ENCODE results near the gene RBMS3.
"Not testable (repeated sequence)": the region's sequence is repeated elsewhere in the genome, so short reads cannot be mapped to it uniquely, and the experiment has no call there.

RBMS3 gene

DNA sequence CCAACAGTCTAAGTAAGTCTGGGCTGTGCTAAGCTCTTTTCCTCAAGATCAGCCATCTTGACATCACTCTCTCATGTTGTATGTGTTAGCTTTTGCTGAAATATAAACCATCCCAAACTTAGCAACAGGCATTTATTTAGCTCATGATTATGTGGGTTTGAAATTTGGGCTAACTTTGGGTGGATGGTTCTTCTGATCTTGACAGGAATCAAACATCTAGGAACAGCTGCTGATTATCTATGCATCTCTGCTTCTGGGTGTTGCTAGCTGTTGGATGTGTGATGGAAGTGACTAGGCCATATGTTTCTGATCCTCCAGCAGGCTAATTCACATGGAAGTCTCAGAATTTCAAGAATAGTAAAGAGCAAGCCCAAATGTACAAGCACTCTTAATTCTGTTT is 710.3 kb downstream of the RBMS3 start:
- DNase-seq: no peak

DNA sequence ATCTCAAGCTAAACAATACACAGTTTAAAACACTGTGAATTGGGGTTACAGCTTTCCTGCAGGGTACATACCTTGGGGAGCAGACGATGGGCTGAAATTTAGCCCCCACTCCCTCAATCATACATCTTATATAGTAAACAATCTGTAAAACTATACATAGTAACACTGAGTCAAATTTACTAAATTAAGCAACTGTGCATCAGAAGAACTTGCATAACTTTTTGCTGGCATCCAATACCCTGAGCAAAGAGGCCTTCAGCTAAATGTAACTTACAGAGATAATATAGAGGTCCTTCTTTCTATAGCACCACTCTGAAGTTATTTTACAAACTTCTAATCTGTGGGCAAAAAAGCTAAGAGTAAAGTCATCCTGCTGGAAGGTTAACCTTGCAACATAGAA is 721.9 kb downstream of the RBMS3 start:
- DNase-seq: no peak

DNA sequence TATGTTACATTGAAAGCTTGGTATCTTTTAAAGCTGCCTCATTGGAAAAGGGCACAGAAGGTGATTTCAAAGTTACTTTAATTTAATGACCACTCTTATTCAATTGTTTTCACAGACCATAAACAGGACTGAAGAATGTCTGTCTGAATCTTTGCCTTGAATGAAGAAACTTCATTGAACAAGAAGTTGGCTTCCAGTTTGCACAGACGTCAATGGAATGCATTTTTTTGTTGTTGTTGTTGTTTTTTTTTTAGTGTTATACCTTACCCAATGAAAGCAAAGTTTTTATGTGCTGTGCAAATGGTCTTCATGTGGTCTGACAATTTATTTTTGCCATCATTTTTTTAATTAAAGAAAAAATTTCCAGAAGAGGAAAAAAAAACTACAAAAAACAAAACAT is 722.9 kb downstream of the RBMS3 start:
- DNase-seq: no peak

DNA sequence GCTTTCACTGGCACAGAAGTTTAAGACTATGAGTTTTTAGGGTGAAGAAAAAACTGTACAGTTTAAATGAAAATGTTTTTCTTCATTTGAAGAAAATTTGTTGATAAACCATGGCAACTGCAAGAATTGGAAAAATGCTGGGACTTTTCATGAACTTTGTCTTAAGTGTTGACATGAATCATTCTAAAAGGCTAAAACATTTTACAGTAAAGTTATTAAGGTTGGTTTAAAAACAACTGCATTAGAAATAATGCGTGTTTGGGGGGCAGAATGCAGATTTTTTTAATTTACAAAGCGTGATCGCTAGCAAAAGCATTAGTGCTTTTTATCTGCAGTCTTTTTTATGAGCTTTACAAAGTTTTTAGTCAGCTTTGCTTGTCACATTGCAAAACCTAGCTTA is 723.6 kb downstream of the RBMS3 start:
- no peak for DNase-seq

DNA sequence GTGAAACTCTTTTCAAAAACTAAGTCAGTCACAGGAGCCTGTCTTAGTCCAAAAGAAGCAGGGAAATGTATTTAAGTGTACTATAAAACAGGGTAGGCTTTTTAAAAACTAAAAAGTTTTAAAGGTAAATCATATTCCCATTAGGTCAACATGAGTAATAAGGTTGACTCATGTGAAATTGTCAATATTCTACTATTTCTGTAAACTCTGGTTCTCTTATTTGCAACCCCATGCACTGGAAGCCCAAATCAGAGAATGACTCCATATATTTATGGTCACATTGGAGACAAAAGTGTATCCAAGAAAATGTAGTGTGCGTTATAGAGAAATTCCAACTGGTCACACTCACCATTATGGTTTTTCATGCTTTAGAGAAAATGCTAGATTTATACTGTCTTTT is 725.2 kb downstream of the RBMS3 start:
- DNase-seq: no peak

DNA sequence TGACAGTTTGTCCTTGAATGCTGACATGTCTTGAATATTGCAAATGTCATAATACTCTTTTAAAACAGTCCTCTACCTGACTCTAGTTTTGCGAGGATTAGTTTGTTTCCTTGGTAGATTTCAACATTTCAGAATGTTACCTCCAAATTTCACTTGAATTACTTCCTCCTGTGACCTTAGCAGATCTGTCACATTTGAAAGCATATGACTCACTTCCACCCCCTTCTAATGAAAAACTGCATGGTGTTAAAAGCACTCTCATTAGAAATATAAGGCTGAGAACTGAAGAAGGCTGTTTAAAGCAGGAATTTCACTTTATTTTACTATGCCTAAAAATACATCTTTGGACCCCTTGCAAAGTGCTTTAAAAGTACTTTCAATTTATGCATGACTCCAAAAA is 726.8 kb downstream of the RBMS3 start:
- no peak for DNase-seq

DNA sequence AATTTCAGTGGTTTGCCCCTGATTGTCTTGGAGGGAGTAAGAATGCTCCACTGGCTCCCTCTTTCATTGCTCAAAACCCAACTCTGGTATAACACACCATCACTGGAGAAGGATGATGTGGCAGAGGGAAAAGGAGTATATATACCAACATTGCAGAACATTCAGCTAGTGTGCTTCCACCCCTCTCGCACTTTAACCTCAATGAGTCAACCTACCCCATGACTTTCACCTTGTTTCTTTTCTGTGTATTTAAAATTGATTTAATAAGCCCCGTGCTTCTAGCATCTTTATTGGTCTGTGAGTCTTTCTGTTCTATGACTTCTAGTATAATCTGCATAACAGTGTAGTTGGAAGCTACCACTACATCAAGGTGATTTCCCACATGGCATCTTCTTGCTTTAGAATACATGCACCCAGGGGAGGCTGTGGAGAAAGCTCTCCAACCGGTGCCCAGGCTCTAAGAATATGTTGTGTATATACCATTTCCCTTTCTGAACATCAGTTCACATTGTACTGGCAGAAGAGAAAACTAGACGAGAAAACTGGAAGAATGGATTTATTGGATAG is 730.4 kb downstream of the RBMS3 start:
- no peak for DNase-seq

DNA sequence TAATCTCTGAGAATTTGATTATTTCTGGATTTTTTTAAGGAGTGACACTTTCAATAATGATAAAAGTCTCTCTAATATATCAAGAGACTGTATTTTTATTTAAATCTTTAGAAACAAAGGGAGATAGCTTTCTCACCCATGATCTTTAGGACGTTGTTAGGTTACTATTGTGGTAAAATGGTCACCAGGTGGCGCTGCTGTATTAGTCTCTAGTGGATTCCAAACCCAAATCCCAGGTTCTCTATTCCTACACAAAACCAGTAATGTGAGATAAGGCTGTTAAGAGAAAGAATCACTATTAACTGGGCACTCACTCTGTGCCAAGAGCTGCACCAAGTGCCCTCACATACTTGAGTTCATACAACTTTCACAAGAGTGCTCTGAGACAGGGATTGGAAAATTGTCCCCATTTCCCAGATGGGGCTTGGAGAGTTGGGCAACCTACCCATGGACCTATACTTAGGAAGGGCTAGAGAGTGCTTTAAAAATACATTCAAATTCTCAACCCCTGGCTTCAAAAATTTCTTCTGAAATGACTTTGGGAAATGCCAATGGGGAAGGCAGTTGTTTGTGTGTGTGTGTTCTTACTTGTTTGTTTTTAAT is 732.2 kb downstream of the RBMS3 start:
- peak; percentile 36 for DNase-seq

DNA sequence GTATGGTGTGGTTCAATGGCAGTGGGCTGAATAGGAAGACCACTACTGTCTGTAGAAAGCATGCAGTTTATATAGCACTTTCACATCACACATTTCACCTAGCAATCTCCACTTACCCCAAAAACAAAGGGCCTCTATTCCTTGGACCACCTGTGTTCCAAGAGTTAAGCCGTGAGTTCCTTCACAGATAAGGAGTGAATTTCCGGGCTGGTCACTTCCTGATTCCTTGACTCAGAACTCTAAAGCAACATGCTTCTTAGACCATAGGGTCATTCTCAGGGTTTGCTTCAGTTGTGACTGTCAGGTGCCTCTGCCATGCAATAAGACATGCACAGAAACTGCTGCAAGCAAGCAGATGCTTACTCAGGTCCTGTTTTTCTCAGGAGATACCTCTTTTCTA is 737.0 kb downstream of the RBMS3 start:
- DNase-seq: no peak

DNA sequence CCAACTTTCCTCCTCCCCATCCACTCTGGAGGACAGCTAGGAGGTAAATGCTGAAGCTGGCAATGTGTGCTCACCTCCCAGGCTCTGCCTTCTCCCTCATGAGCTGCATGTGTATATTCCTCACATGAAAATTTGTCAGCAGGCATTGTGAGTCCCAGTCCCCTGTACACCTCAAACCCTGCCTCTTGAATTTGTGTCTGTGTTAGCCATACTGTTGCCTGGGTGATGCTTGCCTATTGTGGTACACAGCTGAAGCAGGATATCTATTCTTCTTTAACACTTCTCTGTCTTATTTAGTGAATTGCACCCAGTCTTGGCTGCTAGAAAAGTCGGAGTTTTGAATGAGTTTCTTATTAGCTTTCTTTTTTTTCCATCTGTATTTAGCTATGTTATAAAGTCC is 739.5 kb downstream of the RBMS3 start:
- DNase-seq: no peak

DNA sequence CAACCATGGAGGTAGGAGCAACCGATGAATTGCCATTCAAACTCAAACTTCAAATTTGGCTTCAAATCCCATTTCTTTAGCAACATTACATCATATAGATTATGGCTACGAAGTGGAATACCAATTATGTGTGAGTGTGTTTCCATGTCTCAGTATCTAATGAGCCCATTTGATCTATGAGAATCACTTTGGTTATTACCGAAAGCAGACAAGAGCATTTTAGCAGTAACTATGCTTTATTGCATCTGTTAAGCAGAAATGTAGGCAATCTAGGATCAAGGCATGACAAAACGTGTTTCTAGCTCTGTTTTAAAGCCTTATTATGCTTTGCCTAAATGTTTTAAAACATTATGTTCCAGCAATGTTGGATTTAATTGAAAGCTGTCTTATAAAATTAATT is 743.6 kb downstream of the RBMS3 start:
- no peak for DNase-seq

DNA sequence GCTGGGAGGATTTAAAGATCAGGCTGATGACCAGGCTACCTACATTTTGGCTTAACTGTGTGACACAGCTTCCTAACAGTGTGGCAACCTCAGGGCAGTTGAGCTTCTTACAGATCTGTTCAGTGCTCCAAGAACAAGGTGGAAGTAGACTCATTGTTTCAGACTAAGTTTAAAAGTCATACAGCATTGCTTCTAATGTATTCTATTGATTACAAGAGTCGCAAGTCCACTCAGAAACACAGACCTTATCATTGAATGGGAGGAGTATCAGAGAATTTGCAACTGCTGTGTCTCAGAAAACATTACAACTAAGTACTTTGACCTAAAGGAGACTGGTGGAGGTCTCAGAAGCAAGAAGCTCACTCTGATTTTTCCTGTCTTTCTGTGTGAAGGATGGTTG is 746.0 kb downstream of the RBMS3 start:
- no peak for DNase-seq

DNA sequence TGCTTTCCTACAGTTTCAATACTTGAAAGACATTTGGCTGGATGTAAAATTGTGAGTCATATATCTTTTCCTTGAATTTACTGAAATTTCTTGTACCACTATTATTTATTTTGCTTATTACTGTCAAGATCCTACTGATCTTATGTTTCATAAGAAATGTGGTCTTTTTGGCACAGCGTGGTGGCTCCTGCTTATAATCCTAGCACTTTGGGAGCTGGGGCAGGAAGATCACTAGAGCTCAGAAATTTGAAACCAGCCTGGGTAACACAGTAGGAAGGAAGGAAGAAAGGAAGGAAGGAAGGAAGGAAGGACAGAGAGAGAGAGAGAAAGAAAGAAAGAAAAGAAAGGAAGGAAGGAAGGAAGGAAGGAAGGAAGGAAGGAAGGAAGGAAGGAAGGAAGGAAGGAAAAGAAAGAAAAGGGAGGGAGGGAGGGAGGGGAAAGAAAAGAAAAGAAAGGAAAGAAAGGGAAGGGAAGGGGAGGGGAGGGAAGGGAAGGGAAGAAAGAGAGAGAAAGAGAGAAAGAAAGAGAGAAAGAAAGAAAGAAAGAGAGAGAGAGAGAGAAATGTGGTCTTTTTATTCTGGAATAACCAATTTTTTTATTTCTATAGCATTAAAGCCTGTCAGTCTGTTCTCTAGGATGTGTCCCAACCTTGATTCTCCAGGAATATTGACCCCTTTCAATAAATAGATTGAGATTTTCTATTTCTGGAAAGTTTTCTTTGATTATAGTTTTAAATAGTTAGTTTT is 753.5 kb downstream of the RBMS3 start:
- no peak for DNase-seq

DNA sequence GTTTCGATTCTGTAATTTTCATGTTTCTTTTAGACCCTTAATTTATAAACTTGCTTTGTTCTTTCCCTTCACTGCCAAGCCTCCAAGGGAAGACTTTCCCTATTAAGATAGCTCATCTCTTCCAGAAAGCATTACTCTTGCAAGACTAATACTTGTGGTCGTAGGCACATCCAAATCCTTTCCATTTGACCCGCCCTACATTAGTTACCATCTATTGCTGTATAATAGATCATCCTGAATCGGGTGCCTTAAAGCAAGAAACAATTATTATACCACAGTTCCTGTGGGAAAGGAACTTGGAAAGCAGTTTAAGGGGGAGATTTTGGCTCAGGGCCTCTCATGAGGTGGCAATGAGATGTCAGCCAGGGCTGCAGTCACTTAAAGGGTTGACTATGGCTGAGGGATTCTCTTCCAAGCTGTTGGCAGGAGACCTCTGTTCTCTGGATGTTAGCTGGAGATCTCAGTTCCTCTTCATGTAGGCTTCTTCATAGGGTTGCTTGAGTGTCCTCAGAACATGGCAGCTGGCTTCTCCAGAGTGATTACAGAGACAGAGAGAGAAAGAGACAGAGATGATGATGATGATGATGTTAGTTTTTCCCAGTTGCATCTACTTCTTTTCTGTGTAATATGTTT is 755.2 kb downstream of the RBMS3 start:
- DNase-seq: no peak

DNA sequence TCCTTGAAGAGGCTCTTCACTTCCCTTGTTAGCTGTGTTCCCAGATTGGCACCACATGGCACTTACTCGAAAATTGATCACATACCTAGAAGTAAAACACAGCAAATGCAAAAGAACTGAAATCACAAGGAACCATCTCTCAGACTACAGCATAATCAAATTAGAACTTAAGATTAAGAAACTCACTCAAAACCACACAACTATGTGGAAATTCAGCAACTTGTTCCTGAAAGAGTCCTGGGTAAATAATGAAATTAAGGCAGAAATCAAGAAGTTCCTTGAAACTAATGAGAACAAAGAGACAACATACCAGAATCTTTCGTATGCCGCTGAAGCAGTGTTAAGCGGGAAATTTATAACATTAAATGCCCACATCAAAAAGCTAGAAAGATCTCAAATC is 759.3 kb downstream of the RBMS3 start:
- no peak for DNase-seq

DNA sequence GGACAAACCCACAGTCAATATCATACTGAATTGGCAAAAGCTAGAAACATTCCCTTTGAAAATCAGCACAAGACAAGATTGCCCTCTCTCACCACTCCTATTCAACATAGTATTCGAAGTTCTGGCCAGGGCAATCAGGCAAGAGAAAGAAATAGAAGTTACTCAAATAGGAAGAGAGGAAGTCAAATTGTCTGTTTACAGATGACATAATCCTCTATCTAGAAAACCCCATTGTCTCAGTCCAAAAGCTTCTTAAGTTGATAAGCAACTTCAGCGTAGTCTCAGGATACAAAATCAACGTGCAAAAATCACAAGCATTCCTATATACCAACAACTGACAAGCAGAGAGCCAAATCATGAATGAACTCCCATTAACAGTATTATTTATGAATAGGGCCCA is 760.6 kb downstream of the RBMS3 start:
- not testable (repeated sequence) for DNase-seq

DNA sequence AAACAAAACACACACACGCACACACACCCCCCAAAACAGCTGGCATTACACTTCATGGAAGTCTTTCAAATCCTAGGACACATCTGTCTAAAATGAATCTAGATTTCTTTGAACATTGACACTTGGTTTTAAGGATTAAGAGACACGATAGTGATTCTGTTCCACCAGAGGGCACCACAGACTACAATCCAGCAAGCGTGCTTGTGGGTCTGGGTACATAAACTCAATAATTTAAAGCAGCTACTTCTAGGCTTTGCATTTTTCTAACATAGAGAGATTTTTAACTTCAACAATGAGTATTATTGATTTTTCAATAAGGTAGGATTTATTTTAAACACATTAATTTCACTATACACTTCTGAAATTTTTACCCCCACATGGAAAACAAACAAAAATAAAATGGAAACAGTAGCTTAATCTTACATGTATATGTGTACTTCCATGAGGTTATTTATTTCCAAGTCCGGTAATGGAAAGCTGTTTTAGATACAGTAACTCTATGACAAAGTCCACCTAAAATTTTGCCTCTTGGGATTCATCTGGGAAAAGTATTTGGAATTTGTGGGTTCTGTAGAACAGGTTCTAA is 761.5 kb downstream of the RBMS3 start:
- peak; percentile 56 for DNase-seq

DNA sequence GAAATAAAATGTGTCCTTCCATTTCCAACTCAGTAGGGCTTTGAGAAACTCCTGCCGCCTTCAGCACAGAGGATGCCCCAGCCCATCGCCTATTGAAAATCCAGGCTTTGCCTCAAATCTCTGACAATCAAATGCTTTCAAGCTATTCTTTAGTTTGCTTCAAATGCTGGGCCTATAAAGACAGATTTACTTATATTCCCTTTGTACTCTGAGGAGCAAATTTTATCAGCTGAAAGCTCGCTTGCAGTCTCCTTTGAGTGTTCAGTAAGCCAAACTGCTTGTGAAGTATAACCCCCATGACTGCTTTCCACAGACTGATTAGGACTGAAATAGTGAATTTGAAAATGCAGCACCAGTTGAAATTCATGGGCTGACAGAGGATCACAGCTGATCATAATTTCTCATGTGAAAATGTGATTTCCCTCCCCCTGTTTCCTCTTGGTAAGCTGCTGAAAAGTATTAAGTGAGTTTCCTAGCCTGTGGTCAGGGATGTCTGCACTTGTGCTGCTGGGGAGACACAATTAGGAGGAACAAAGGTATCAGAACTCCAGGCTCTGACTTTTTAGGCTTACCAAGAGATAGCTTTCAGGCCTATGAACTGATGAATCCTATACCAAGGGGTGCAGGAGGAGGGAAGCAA is 762.2 kb downstream of the RBMS3 start:
- no peak for DNase-seq

DNA sequence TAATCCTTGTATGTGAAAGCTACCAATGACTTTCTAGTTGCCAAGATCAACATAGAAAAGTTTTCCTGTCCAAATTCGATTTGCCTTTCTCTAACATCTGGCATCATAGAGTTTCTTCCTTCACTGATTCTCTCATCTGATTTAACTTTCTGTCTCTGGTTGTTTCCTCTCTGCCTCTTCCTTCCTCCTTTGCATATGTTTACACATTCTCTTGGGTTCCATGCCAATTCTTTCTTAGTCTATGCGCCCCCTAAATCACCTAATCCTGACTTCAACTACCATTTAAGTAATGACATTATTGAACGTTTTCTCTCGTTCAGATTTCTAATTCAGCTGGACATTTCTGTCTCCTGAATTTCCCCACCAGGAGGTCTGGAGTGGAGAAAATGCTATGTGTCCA is 763.6 kb downstream of the RBMS3 start:
- no peak for DNase-seq

DNA sequence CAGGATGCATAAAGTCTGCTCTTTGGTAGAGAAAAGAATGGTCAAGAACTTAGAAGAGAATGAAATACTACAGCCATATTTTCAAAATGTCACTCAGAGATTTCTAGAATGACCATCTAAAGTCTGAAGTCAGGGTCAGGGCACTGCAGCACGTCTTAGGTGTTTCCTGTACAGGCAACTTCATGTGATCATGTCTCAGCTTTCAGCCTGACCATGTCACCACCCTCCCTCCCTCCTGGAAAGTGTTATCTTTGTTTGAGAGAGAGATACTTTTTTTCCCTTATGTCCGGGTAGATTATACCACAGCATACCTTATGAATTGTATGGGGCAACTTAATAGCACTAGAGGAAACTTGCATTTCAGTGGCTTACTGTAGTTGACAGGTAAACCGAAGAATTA is 767.6 kb downstream of the RBMS3 start:
- no peak for DNase-seq

DNA sequence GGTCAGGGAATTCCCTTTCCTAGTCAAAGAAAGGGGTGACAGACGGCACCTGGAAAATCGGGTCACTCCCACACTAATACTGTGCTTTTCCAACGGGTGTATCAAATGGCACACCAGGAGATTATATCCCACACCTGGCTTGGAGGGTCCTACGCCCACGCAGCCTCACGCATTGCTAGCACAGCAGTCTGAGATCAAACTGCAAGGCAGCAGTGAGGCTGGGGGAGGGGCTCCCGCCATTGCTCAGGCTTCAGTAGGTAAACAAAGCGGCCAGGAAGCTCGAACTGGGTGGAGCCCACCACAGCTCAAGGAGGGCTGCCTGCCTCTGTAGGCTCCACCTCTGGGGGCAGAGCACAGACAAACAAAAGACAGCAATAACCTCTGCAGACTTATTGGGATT is 769.2 kb downstream of the RBMS3 start:
- not testable (repeated sequence) for DNase-seq

DNA sequence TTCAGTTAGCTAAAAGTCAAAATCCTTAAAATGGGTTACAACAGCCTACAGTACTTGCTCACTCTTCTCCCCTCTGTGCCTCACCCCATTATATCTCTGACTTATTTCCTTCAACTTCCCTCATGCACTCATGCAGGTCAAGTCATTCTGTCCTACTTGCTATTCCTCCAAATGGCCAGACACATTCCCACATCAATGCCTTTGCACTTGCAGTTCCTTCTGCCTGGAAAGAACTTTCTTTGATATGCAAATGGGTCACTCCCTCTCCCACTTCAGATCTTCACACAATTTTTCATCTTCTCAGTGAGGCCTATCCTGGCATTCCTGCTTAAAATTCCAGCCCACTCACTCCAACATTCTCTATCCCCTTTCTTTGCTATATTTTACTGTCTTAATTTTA is 778.4 kb downstream of the RBMS3 start:
- no peak for DNase-seq

Data from stimulated activated CD4-positive, alpha-beta T cell treated with anti-CD3 and anti-CD28 coated beads, Interleukin-1b, Interleukin-23, amount 100 ng/mL, for 48 hours (primary cell).